IMR-90 (cell line): ENCODE data around the gene AUTS2.

ENCODE experiments used
- CTCF ChIP-seq: conservative IDR thresholded peaks from 2 replicates; pipeline ENCODE4 v1.5.1; 2012; ENCODE audit warnings: mild to moderate bottlenecking, low read depth, low read length, improper control_type of control experiment
- FOS ChIP-seq: fragments of 150-350 bp; IDR thresholded peaks from 2 replicates; pipeline ENCODE4 v1.6.1; 2016; ENCODE audit warnings: low read depth, low read length
- POLR2A ChIP-seq: IDR thresholded peaks from 2 replicates; pipeline ENCODE4 v1.6.1; 2012; ENCODE audit warnings: mild to moderate bottlenecking, low read depth, low read length
- RAD21 ChIP-seq: IDR thresholded peaks from 2 replicates; pipeline ENCODE4 v1.6.1; 2012; ENCODE audit warnings: low read length, improper control_type of control experiment

GRCh38 chr7:70630440-70630817, 1032.2 kb downstream of the AUTS2 start:
- TF ChIP-seq CTCF (no peak), POLR2A (no peak), FOS (no peak), RAD21 (no peak)
